ENCODE results near the gene MBNL1.
A peak's percentile ranks its signal among the peaks of the same experiment; 100 is the strongest.
"Not testable (repeated sequence)": the region's sequence is repeated elsewhere in the genome, so short reads cannot be mapped to it uniquely, and the experiment has no call there.

MBNL1 gene

DNA sequence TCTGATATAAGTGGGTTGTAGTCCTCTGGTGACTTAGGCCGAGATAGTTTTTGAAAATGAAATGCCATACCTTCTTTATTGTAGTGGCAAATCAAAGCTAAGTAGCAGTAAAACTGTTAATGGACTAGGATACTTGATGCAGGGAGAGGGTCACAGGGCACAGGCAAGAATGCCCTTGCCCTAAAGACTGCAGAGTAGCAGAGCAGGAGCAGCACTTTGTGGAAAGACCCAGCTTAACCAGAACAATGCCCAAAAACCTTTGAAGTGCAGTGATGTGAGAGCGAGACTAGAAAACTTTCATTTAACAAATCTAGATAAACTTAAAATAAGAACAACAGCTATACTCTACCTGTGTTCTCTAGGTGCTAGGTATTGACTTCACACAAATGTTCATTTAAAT, 121.9 kb downstream of the MBNL1 start:
- no peak overlapping the region for H3K27ac ChIP-seq
- DNase-seq (ENCODE audit: low read depth, low spot score), result no peak

DNA sequence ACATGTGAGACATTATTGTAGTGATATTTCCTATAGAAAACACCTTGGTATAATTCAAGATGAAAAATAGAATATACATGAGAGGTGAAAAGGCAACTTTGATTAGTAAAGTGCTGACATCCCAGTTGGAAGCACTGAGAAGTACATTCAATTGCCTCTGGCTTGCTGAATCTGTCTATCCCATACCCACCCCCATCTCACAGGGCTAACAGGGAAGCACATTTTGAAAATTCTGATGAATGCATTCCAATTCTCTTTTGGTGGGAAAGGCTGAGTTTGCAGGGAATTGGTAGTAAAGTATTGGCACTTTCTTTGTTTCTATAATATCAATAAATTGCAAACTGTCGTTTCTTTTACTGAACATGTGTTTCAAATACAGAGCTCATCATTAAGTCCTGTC, 122.9 kb downstream of the MBNL1 start:
- H3K27ac ChIP-seq, result no peak overlapping the region
- DNase-seq (ENCODE audit: low read depth, low spot score), result no peak

GRCh38 chr3:152392272-152392880, 123.6 kb downstream of the MBNL1 start:
- H3K27ac ChIP-seq, result no peak overlapping the region
- DNase-seq (ENCODE audit: low read depth, low spot score), result no peak

- DNase-seq (ENCODE audit: low read depth, low spot score), result no peak
- no peak overlapping the region for H3K27ac ChIP-seq
Observed at GRCh38 chr3:152394246-152394645, 125.5 kb downstream of the MBNL1 start.

- DNase-seq (ENCODE audit: low read depth, low spot score), result no peak
- no peak overlapping the region for H3K27ac ChIP-seq
Observed at GRCh38 chr3:152395764-152396163, 127.0 kb downstream of the MBNL1 start.

GRCh38 chr3:152396867-152397266, 128.1 kb downstream of the MBNL1 start:
- H3K27ac ChIP-seq, result no peak overlapping the region
- DNase-seq (ENCODE audit: low read depth, low spot score), result no peak

DNA sequence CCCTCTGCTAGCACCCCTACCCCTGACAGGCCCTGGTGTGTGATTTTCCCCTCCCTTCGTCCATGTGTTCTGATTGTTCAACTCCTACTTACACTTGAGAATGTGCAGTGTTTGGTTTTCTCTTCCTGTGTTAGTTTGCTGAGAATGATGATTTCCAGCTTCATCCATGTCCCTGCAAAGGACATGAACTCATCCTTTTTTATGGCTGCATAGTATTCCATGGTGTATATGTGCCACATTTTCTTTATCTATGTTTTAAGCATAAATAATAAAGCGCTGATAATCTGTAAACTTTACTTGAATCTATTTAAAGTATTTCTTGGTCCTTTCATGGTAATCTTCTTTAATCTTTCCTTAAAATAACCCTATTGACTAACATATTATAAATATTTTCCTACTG, 128.6 kb downstream of the MBNL1 start:
- not testable (repeated sequence) for DNase-seq (ENCODE audit: low read depth, low spot score); H3K27ac ChIP-seq

DNA sequence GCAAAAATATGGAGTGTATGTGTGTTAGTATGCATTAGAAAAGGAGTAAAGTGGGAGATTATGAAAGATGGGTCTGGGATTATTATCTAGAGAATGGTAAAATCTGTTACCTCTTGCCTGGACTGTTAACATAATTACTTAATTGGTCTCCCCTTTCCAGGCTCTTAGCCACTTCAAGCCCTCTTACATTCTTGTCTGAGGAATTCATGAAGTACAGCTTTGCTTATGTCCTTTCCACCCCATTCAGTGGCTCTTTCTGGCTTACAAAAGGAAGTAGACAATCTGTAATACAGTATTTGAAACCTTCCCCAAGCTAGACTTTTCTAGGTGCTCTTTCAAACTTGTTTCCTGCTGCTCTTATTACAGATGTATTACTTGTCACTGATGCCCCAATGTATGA, 129.8 kb downstream of the MBNL1 start:
- H3K27ac ChIP-seq, result peak overlapping the region; percentile 43
- no peak for DNase-seq (ENCODE audit: low read depth, low spot score)

- peak overlapping the region; percentile 43 for H3K27ac ChIP-seq
- DNase-seq (ENCODE audit: low read depth, low spot score), result peak; percentile 24
Observed at GRCh38 chr3:152399374-152399773, 130.6 kb downstream of the MBNL1 start.

DNA sequence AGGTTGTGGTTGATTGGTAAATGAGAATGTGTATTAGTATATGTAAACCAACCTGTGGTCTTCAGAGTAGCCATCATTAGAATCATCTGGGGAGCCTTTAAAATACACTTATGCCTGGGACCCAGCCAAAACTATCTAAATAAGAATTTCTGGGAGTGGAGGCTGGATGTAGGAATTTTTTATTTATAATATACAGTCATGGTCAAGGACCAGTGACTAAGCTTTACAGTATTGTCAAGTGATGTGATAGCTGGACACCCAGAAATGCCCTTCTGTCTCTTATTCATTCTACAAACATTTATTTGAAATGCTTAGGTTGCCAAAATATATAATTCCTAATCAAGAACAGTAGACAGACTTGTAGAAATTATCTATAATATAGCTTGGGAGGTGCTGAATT, 132.2 kb downstream of the MBNL1 start:
- H3K27ac ChIP-seq, result no peak overlapping the region
- no peak for DNase-seq (ENCODE audit: low read depth, low spot score)

GRCh38 chr3:152402695-152403451, 134.1 kb downstream of the MBNL1 start:
- no peak for DNase-seq (ENCODE audit: low read depth, low spot score)
- H3K27ac ChIP-seq, result no peak overlapping the region

DNA sequence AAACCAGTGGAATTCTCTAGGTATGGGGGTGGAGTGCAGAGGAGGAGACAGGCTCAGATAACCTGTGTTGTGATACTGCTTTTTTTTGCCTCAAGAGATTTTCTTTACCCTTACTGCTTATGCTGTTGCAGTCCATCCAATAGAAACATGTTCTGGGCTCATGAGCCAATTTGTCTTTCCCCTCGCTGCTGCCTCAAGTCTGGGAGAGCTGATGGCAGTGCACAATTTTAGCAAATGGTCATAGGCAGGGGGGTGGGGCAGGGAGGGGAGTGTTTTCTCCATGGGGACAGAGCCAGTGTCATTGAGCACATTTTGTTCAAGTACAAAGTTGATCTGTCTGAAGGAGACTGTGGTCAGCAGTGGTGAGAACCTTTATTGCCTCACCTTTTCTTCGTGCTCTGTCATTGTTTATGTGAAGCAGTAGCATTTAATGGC, 134.9 kb downstream of the MBNL1 start:
- DNase-seq (ENCODE audit: low read depth, low spot score), result no peak
- H3K27ac ChIP-seq, result no peak overlapping the region

- DNase-seq (ENCODE audit: low read depth, low spot score), result no peak
- H3K27ac ChIP-seq, result no peak overlapping the region
Observed at GRCh38 chr3:152404976-152405375, 136.2 kb downstream of the MBNL1 start.

GRCh38 chr3:152405915-152406802, 137.4 kb downstream of the MBNL1 start:
- peak; percentile 40 for DNase-seq (ENCODE audit: low read depth, low spot score)
- peak overlapping the region; percentile 6 for H3K27ac ChIP-seq

DNA sequence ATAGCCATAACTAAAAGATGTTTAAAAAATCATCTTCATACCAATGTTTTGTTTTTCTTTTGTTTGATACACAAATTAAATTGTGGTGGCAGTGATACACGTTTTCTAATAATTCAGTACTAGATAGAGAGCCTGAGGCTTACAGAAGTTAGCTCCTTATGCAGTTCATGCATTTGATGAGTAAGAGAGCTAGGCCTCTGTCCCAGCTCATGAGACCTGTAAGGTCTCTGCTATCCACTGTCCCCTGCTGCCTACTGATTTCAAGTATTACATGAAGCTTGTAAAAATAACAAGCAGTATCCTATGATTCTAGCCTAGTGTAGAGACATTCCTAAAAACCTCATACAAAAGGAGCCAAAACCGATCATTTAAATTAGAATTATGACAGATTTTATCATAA, 144.5 kb downstream of the MBNL1 start:
- H3K27ac ChIP-seq, result no peak overlapping the region
- DNase-seq (ENCODE audit: low read depth, low spot score), result no peak

DNA sequence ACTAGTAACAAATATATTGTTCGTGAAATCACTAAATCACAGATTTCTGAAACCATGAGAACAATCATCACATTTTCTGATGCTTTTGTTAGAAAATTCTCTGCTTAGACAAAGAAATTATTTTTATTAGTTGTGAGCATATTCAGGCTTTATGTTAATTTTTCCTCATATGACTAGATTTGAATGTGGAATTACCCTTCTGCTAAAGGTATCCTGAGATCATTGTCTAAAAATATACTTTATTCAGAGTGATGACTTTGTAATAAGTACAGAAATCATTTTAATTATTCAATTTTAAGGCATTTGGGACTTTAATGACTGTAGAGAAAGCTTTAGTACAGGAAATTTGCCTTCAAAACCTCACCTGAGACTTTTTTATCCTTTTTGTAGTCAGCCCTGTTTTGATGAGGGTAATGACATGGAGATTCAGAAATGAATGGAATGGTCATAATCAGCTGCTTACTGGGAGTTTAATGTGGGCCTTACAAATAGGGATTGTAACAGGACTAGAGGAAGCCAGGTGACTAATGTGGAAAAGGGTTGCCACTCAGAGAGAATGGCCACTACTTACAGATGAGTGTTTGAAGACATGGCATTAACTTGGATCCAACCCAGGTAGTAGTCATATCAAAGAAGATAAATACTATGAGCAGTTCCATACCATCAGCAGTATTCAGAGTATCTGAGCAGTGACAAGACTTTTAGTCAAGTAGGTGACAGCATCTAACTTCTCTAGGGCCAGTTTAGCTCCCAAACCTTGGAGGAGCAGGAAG, 148.3 kb downstream of the MBNL1 start:
- H3K27ac ChIP-seq, result peak overlapping the region; percentile 18

DNA sequence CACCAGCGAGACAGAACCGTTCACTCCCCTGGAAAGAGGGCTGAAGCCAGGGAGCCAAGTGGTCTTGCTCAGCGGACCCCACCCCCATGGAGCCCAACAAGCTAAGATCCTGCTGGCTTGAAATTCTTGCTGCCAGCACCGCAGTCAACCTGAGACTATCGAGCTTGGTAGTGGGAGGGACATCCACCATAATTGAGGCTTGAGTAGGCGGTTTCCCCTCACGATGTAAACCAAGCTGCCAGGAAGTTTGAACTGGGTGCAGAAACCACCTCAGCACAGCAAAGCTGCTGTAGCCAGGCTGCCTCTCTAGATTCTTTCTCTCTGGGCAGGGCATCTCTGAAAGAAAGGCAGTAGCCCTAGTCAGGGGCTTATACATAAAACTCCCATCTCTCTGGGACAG, 151.0 kb downstream of the MBNL1 start:
- no peak for DNase-seq (ENCODE audit: low read depth, low spot score)
- no peak overlapping the region for H3K27ac ChIP-seq

More for the DNA sequence above, 148.3 kb downstream of the MBNL1 start:
- peak; percentile 29 for DNase-seq (ENCODE audit: low read depth, low spot score)

- no peak for DNase-seq (ENCODE audit: low read depth, low spot score)
- H3K27ac ChIP-seq, result no peak overlapping the region
Observed at GRCh38 chr3:152421162-152421561, 152.4 kb downstream of the MBNL1 start.

GRCh38 chr3:152426393-152426792, 157.7 kb downstream of the MBNL1 start:
- DNase-seq (ENCODE audit: low read depth, low spot score), result no peak
- no peak overlapping the region for H3K27ac ChIP-seq

DNA sequence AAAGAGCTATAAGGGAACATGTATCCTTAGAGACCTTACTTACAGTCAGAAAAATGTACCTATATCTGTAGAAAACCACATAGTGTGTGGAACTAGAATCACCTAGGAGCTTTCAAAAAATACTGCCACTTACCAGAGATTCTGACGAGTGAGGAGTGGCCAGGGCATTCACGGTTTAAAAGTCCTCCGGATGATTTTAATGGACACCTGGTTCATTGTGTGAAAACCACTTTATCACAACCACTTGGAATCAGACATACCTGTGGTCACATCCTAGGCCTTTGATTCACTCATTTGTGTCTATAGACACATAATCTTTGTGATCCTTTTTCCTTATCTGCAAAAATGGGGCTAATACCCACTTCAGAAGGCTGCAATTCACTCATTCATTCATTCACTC, 159.8 kb downstream of the MBNL1 start:
- H3K27ac ChIP-seq, result no peak overlapping the region
- DNase-seq (ENCODE audit: low read depth, low spot score), result no peak
